Measurements from ENCODE around the gene TCF20. TPM values are rescaled to one million over a fixed set of nuclear protein-coding genes. Genes with fewer than 3 reads are reported as not detected.

TCF20 gene
- total RNA-seq, 3 donors from 2014 or later (not counting 1 experiment from before 2014, with no cell fraction given), result 57.8 to 70.8 (median 69.1) TPM

DNA sequence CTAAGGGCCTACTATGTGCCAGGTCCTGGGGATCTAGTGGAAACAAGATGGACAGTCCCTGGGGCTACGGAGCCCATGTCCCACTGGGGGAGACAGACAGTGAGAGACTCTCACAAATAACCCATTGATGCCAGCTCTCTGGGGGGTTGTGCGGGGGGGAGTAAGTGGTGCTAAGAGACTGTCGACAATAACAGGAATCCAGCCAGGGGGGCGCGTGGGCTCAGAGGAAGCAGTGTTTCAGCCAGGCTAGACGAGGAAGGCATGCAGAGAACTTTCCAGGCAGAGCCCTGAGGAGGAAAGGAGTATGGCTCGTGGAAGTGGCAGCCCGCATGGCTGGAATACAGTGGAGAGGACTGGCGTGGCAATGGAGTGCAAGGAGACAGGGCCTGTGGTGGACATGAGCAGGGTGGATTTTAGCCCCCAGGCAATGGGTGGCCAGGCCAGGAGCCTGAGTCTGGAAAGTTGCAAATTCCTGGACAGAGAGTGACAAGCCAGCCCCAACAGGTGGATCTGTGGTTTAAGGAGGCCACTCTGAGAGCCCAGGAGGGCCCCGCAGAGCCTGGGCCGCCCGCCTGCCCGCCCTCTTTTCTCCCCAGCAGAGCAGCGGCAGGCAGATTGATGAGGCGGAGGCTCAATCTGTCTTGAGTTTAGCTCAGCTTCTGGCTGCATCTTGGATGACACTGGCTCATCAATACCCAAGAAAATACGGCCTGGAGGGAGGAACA lies 40.0 kb upstream of the TCF20 start:
- ATAC-seq (no peak), DNase-seq (no peak)
- peaks cover 12% of the 10 kb centered on the region in 2 donors for H3K4me1 Mint-ChIP-seq
- no peak overlapping the region for H3K27ac Mint-ChIP-seq
- H3K36me3 Mint-ChIP-seq, result no peaks in the 10 kb centered on the region
- Histone ChIP-seq H3K27me3 (ENCODE audit: control insufficient read depth, insufficient read depth, low read length) (no peaks in the 10 kb centered on the region), H3K36me3 (ENCODE audit: control insufficient read depth, insufficient read depth, low read length) (no peaks in the 10 kb centered on the region), H3K4me3 (ENCODE audit: low read length) (no peak overlapping the region), H3K27ac (ENCODE audit: low read length) (no peak overlapping the region), H3K9me3 (ENCODE audit: control insufficient read depth, insufficient read depth, low read length) (no peaks in the 10 kb centered on the region), H3K4me1 (ENCODE audit: control insufficient read depth, insufficient read depth, low read length) (peaks cover 25% of the 10 kb centered on the region)
- peaks cover 0 to 9% of the 10 kb centered on the region in 2 donors for H3K27me3 Mint-ChIP-seq (ENCODE audit: low read depth in 2 of 2)
- no peaks in the 10 kb centered on the region for H3K9me3 Mint-ChIP-seq
- intact Hi-C loops (cut with micrococcal nuclease), result no loop called here
- 84% methylated on average over 16 of the region's 16 CpGs for WGBS (ENCODE audit: insufficient coverage)
- H3K4me3 Mint-ChIP-seq, result no peak overlapping the region
- TF ChIP-seq CTCF (IDR thresholded peaks at IDR 0.05), result no peak

- no peak for TF ChIP-seq CTCF (IDR thresholded peaks at IDR 0.05)
- no peaks in the 10 kb centered on the region for H3K36me3 Mint-ChIP-seq
- peaks cover 6% of the 10 kb centered on the region in 2 donors for H3K4me1 Mint-ChIP-seq
- H3K27me3 ChIP-seq (ENCODE audit: control insufficient read depth, insufficient read depth, low read length), result no peaks in the 10 kb centered on the region
- H3K4me3 ChIP-seq (ENCODE audit: low read length), result no peak overlapping the region
- DNase-seq (no peak), ATAC-seq (no peak)
- no peak overlapping the region for H3K27ac ChIP-seq (ENCODE audit: low read length)
- no peak overlapping the region for H3K27ac Mint-ChIP-seq
- 87% methylated on average over 3 of the region's 3 CpGs for WGBS (ENCODE audit: insufficient coverage)
- no peaks in the 10 kb centered on the region for H3K9me3 ChIP-seq (ENCODE audit: control insufficient read depth, insufficient read depth, low read length)
- H3K27me3 Mint-ChIP-seq (ENCODE audit: low read depth in 2 of 2), result peaks cover 0 to 12% of the 10 kb centered on the region in 2 donors
- intact Hi-C loops (cut with micrococcal nuclease), result no loop called here
- H3K36me3 ChIP-seq (ENCODE audit: control insufficient read depth, insufficient read depth, low read length), result no peaks in the 10 kb centered on the region
- no peak overlapping the region for H3K4me3 Mint-ChIP-seq
- H3K4me1 ChIP-seq (ENCODE audit: control insufficient read depth, insufficient read depth, low read length), result peaks cover 19% of the 10 kb centered on the region
- H3K9me3 Mint-ChIP-seq, result no peaks in the 10 kb centered on the region
Observed at GRCh38 chr22:42309865-42310264, 39.4 kb upstream of the TCF20 start.

DNA sequence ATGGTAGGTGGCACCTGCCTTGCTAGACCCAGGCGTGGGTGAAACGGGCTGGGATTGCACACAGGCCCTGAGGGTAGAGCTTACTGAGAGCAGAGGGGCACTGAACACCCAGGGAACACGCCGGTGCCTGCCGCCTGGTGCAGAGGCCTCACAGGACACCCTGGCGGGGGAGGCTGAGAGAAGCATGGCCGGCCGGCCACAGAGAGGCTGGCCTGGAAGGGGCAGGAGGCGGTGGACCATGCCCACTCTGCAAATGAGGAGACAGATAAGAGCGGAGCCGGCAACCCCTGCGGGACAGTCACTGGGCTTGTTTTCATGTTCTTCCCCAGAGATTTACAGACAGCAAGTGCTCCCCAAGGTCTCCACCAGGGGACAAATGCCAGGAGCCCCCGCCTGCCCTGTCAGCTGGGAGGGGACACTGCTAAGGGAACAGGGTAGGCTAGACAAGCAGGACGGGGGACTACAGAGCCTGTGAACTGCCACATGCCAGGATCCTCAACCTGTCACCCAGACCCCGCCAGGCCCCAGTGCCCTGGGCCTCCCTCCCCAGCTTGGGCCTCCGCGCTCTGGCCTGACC lies 38.5 kb upstream of the TCF20 start:
- intact Hi-C loops (cut with micrococcal nuclease), result no loop called here
- Mint-ChIP-seq H3K27me3 (ENCODE audit: low read depth in 2 of 2) (peaks cover 0 to 12% of the 10 kb centered on the region in 2 donors), H3K36me3 (no peaks in the 10 kb centered on the region), H3K9me3 (no peaks in the 10 kb centered on the region), H3K4me1 (peaks cover 4% of the 10 kb centered on the region in 2 donors), H3K4me3 (no peak overlapping the region), H3K27ac (no peak overlapping the region)
- Histone ChIP-seq H3K27ac (ENCODE audit: low read length) (no peak overlapping the region), H3K4me3 (ENCODE audit: low read length) (no peak overlapping the region), H3K36me3 (ENCODE audit: control insufficient read depth, insufficient read depth, low read length) (no peaks in the 10 kb centered on the region), H3K9me3 (ENCODE audit: control insufficient read depth, insufficient read depth, low read length) (no peaks in the 10 kb centered on the region), H3K27me3 (ENCODE audit: control insufficient read depth, insufficient read depth, low read length) (no peaks in the 10 kb centered on the region), H3K4me1 (ENCODE audit: control insufficient read depth, insufficient read depth, low read length) (peaks cover 10% of the 10 kb centered on the region)
- TF ChIP-seq CTCF (IDR thresholded peaks at IDR 0.05), result no peak
- DNase-seq, result no peak
- no peak for ATAC-seq
- WGBS (ENCODE audit: insufficient coverage), result 92% methylated on average over 17 of the region's 17 CpGs

All from natural killer cell (primary cell).